ENCODE measurements around the gene CMPK1. TPM values are rescaled to one million over a fixed set of nuclear protein-coding genes. Genes with fewer than 3 reads are reported as not detected.

Gene CMPK1
- total RNA-seq, 1 experiment from 2014 or later = 36.3 TPM

GRCh38 chr1:47401761-47402160 lies 68.2 kb downstream of the CMPK1 start:
- ATAC-seq (no peak), DNase-seq (ENCODE audit: low spot score) (no peak)
- Mint-ChIP-seq H3K4me1 (no peaks in the 10 kb centered on the region), H3K27me3 (ENCODE audit: low read depth) (peaks cover 48% of the 10 kb centered on the region), H3K4me3 (no peak overlapping the region), H3K27ac (no peak overlapping the region), H3K9me3 (no peaks in the 10 kb centered on the region), H3K36me3 (no peaks in the 10 kb centered on the region)
- CTCF ChIA-PET = interaction anchor here (1.5 to 3.4 kb wide), 4 partner anchors 13 to 353 kb away, joined by 3 to 15 read pairs (median 8); no protein-coding TSS in a partner anchor
- POLR2A ChIA-PET = no interaction called here
- TF ChIP-seq RELA (CRISPR knock-in tag; IDR thresholded peaks at IDR 0.05; ENCODE audit: borderline replicate concordance) (no peak), ZNF425 (CRISPR knock-in tag; conservative IDR thresholded peaks at IDR 0.05) (no peak), ZBTB43 (CRISPR knock-in tag; IDR thresholded peaks at IDR 0.05) (no peak), ZSCAN18 (CRISPR knock-in tag; IDR thresholded peaks at IDR 0.05) (no peak), JUN (CRISPR knock-in tag; IDR thresholded peaks at IDR 0.05) (no peak), ZBTB21 (CRISPR knock-in tag; IDR thresholded peaks at IDR 0.05; ENCODE audit: borderline replicate concordance) (no peak), ZNF671 (CRISPR knock-in tag; IDR thresholded peaks at IDR 0.05) (no peak), SOX15 (CRISPR knock-in tag; IDR thresholded peaks at IDR 0.05) (no peak), ZNF232 (CRISPR knock-in tag; IDR thresholded peaks at IDR 0.05) (no peak)
- TF ChIP-seq, protein P1, sequence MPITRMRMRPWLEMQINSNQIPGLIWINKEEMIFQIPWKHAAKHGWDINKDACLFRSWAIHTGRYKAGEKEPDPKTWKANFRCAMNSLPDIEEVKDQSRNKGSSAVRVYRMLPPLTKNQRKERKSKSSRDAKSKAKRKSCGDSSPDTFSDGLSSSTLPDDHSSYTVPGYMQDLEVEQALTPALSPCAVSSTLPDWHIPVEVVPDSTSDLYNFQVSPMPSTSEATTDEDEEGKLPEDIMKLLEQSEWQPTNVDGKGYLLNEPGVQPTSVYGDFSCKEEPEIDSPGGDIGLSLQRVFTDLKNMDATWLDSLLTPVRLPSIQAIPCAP (CRISPR knock-in tag; IDR thresholded peaks at IDR 0.05) = no peak

GRCh38 chr1:47402591-47402990 lies 69.0 kb downstream of the CMPK1 start:
- CTCF ChIA-PET = interaction anchor here (1.0 to 3.4 kb wide), 4 partner anchors 14 to 35 kb away, joined by 5 to 15 read pairs (median 8); no protein-coding TSS in a partner anchor
- Mint-ChIP-seq H3K4me1 (no peaks in the 10 kb centered on the region), H3K4me3 (no peak overlapping the region), H3K27me3 (ENCODE audit: low read depth) (peaks cover 42% of the 10 kb centered on the region), H3K36me3 (no peaks in the 10 kb centered on the region), H3K9me3 (no peaks in the 10 kb centered on the region), H3K27ac (no peak overlapping the region)
- ATAC-seq = no peak
- POLR2A ChIA-PET = no interaction called here
- DNase-seq (ENCODE audit: low spot score) = no peak
- TF ChIP-seq FOXP1 (CRISPR knock-in tag; IDR thresholded peaks at IDR 0.05; ENCODE audit: borderline replicate concordance) = no peak
- TF ChIP-seq, protein P1 (CRISPR knock-in tag; IDR thresholded peaks at IDR 0.05) = no peak
- no peak for TF ChIP-seq RORB (CRISPR knock-in tag; IDR thresholded peaks at IDR 0.05)
- TF ChIP-seq ETV6 (CRISPR knock-in tag; IDR thresholded peaks at IDR 0.05) = no peak
- TF ChIP-seq, protein P2, sequence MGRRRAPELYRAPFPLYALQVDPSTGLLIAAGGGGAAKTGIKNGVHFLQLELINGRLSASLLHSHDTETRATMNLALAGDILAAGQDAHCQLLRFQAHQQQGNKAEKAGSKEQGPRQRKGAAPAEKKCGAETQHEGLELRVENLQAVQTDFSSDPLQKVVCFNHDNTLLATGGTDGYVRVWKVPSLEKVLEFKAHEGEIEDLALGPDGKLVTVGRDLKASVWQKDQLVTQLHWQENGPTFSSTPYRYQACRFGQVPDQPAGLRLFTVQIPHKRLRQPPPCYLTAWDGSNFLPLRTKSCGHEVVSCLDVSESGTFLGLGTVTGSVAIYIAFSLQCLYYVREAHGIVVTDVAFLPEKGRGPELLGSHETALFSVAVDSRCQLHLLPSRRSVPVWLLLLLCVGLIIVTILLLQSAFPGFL (CRISPR knock-in tag; IDR thresholded peaks at IDR 0.05; ENCODE audit: borderline replicate concordance) = no peak
- TF ChIP-seq NFE2L1 (CRISPR knock-in tag; IDR thresholded peaks at IDR 0.05) = no peak
- TF ChIP-seq ESRRA (CRISPR knock-in tag; IDR thresholded peaks at IDR 0.05; ENCODE audit: borderline replicate concordance) = no peak
- no peak for TF ChIP-seq NFYB (CRISPR knock-in tag; conservative IDR thresholded peaks at IDR 0.05; ENCODE audit: low read depth)
- TF ChIP-seq ZNF423 (CRISPR knock-in tag; IDR thresholded peaks at IDR 0.05) = no peak
- no peak for TF ChIP-seq ZNF121 (CRISPR knock-in tag; IDR thresholded peaks at IDR 0.05)
- TF ChIP-seq, protein P3, sequence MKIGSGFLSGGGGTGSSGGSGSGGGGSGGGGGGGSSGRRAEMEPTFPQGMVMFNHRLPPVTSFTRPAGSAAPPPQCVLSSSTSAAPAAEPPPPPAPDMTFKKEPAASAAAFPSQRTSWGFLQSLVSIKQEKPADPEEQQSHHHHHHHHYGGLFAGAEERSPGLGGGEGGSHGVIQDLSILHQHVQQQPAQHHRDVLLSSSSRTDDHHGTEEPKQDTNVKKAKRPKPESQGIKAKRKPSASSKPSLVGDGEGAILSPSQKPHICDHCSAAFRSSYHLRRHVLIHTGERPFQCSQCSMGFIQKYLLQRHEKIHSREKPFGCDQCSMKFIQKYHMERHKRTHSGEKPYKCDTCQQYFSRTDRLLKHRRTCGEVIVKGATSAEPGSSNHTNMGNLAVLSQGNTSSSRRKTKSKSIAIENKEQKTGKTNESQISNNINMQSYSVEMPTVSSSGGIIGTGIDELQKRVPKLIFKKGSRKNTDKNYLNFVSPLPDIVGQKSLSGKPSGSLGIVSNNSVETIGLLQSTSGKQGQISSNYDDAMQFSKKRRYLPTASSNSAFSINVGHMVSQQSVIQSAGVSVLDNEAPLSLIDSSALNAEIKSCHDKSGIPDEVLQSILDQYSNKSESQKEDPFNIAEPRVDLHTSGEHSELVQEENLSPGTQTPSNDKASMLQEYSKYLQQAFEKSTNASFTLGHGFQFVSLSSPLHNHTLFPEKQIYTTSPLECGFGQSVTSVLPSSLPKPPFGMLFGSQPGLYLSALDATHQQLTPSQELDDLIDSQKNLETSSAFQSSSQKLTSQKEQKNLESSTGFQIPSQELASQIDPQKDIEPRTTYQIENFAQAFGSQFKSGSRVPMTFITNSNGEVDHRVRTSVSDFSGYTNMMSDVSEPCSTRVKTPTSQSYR (CRISPR knock-in tag; IDR thresholded peaks at IDR 0.05) = no peak
- TF ChIP-seq SP1 (CRISPR knock-in tag; conservative IDR thresholded peaks at IDR 0.05) = no peak
- TF ChIP-seq ZBTB21 (CRISPR knock-in tag; IDR thresholded peaks at IDR 0.05; ENCODE audit: borderline replicate concordance) = no peak
- TF ChIP-seq ZNF396 (CRISPR knock-in tag; IDR thresholded peaks at IDR 0.05; ENCODE audit: borderline replicate concordance) = no peak
- TF ChIP-seq STAT6 (CRISPR knock-in tag; conservative IDR thresholded peaks at IDR 0.05; ENCODE audit: low read depth) = no peak

Data from WTC11 (cell line).